Neuronal stem cell (in vitro differentiated cells): ENCODE results near the gene RBPJ.
"Not testable (repeated sequence)": the region's sequence is repeated elsewhere in the genome, so short reads cannot be mapped to it uniquely, and the experiment has no call there.

Experiments used
- DNase-seq: peaks from one replicate; pipeline ENCODE4 v3.0.0-alpha.2; 2013; ENCODE audit warnings: low spot score
- H2AFZ ChIP-seq: one replicate; pipeline ENCODE4 v1.6.1; 2013; ENCODE audit warnings: mild to moderate bottlenecking, low read length, inconsistent platforms
- H2AK5ac ChIP-seq: 2 replicates; pipeline ENCODE4 v1.6.1; 2013; ENCODE audit warnings: low read depth, mild to moderate bottlenecking, inconsistent platforms, low read length, moderate library complexity, mixed read lengths
- H2BK120ac ChIP-seq: 2 replicates; pipeline ENCODE4 v1.6.1; 2013; ENCODE audit warnings: low read depth, mild to moderate bottlenecking, inconsistent platforms, low read length, moderate library complexity, mixed read lengths
- H2BK12ac ChIP-seq: one replicate; pipeline ENCODE4 v1.6.1; 2013; ENCODE audit warnings: low read length, inconsistent platforms
- H2BK15ac ChIP-seq: 2 replicates; pipeline ENCODE4 v1.6.1; 2013; ENCODE audit warnings: mild to moderate bottlenecking, low read length, inconsistent platforms, mixed read lengths
- H2BK5ac ChIP-seq: one replicate; pipeline ENCODE4 v1.6.1; 2013; ENCODE audit warnings: inconsistent platforms, mild to moderate bottlenecking, low read length, moderate library complexity
- H3K14ac ChIP-seq: one replicate; pipeline ENCODE4 v1.6.1; 2013; ENCODE audit warnings: low read length, inconsistent platforms
- H3K18ac ChIP-seq: 2 replicates; pipeline ENCODE4 v1.6.1; 2013; ENCODE audit warnings: low read length, inconsistent platforms
- H3K23ac ChIP-seq: 2 replicates; pipeline ENCODE4 v1.6.1; 2013; ENCODE audit warnings: low read depth, mild to moderate bottlenecking, mixed read lengths, low read length, inconsistent platforms; ENCODE audit not compliant: poor library complexity
- H3K27ac ChIP-seq: replicated peaks from 3 replicates; pipeline ENCODE4 v1.5.1; 2013; ENCODE audit warnings: low read length, inconsistent platforms
- H3K27me3 ChIP-seq, 3 experiments: 2 replicates each; pipeline ENCODE4 v1.6.1; 2013; ENCODE audit warnings: low read length in 3 of 3, mild to moderate bottlenecking in 2 of 3, inconsistent platforms in 1 of 3, low read depth in 1 of 3, mixed read lengths in 1 of 3, moderate library complexity in 1 of 3; ENCODE audit not compliant: control insufficient read depth in 3 of 3, insufficient read depth in 3 of 3
- H3K36me3 ChIP-seq, 2 donors: replicated peaks in 1 of 2; 2 replicates each; pipeline ENCODE4 v1.6.1; 2013; ENCODE audit warnings: low read length in 2 of 2; ENCODE audit not compliant: control insufficient read depth in 2 of 2, insufficient read depth in 2 of 2
- H3K4ac ChIP-seq: 2 replicates; pipeline ENCODE4 v1.6.1; 2013; ENCODE audit warnings: inconsistent platforms, mild to moderate bottlenecking, low read length, moderate library complexity
- H3K4me1 ChIP-seq, 2 donors: 1 replicate in 1 of 2; 2 replicates in 1 of 2; pipeline ENCODE4 v1.6.1; 2013; ENCODE audit warnings: low read length in 2 of 2, low read depth in 1 of 2; ENCODE audit not compliant: control insufficient read depth in 2 of 2, insufficient read depth in 1 of 2
- H3K4me2 ChIP-seq: one replicate; pipeline ENCODE4 v1.6.1; 2013; ENCODE audit warnings: mild to moderate bottlenecking, low read length, inconsistent platforms; ENCODE audit not compliant: insufficient read depth, poor library complexity, severe bottlenecking
- H3K4me3 ChIP-seq, 2 donors: 2 replicates each; pipeline ENCODE4 v1.5.1; 2013; ENCODE audit warnings: low read length in 2 of 2, mild to moderate bottlenecking in 2 of 2, inconsistent platforms in 1 of 2, moderate library complexity in 1 of 2
- H3K79me1 ChIP-seq: one replicate; pipeline ENCODE4 v1.6.1; 2013; ENCODE audit warnings: low read depth, mild to moderate bottlenecking, inconsistent platforms, low read length, moderate library complexity
- H3K9ac ChIP-seq: one replicate; pipeline ENCODE4 v1.6.1; 2013; ENCODE audit warnings: mild to moderate bottlenecking, low read depth, low read length, inconsistent platforms; ENCODE audit not compliant: poor library complexity
- H3K9me3 ChIP-seq, 2 donors: replicated peaks in 1 of 2; 2 replicates each; pipeline versions ENCODE3 to v1.6.1; 2013; ENCODE audit warnings: low read length in 2 of 2, mild to moderate bottlenecking in 2 of 2, inconsistent platforms in 1 of 2, low read depth in 1 of 2, mixed read lengths in 1 of 2, moderate library complexity in 1 of 2; ENCODE audit not compliant: control insufficient read depth in 2 of 2, insufficient read depth in 1 of 2
- H4K8ac ChIP-seq: one replicate; pipeline ENCODE4 v1.6.1; 2013; ENCODE audit warnings: low read depth, mild to moderate bottlenecking, inconsistent platforms, low read length, moderate library complexity
- H4K91ac ChIP-seq: one replicate; pipeline ENCODE4 v1.6.1; 2013; ENCODE audit warnings: low read length, low read depth, mild to moderate bottlenecking, inconsistent platforms; ENCODE audit not compliant: poor library complexity
- whole genome bisulfite sequencing, 2 donors: extraction: QIAGEN DNeasy Blood & Tissue Kit; methylation state at CpG; one replicate each; pipeline ENCODE4 v1.1.7; 2013; ENCODE audit warnings: missing lambda C conversion rate in 2 of 2, mixed read lengths in 1 of 2; ENCODE audit not compliant: insufficient read length in 2 of 2, insufficient replicate concordance in 1 of 2; ENCODE audit errors: extremely low coverage in 2 of 2; 5-methylcytosine and 5-hydroxymethylcytosine counted together

Gene RBPJ

GRCh38 chr4:26359521-26359920, 38.7 kb downstream of the RBPJ start:
- not testable (repeated sequence) for H3K27ac ChIP-seq, H2BK12ac ChIP-seq, H3K18ac ChIP-seq, H3K36me3 ChIP-seq, H3K4me3 ChIP-seq, H2BK5ac ChIP-seq, H3K9me3 ChIP-seq, H4K8ac ChIP-seq, H4K91ac ChIP-seq, H3K27me3 ChIP-seq, H3K4me2 ChIP-seq, H3K4ac ChIP-seq, H2BK120ac ChIP-seq, H3K23ac ChIP-seq, DNase-seq, H3K14ac ChIP-seq, H2AFZ ChIP-seq, H3K4me1 ChIP-seq, H3K79me1 ChIP-seq, H2BK15ac ChIP-seq, H2AK5ac ChIP-seq, H3K9ac ChIP-seq
- WGBS, 2 donors: no CpG with 5 or more reads among the region's 32 CpGs

GRCh38 chr4:26360273-26360672, 39.5 kb downstream of the RBPJ start:
- DNase-seq: no peak
- Histone ChIP-seq H3K9ac (no peak overlapping the region), H2BK120ac (no peak overlapping the region), H3K4me3 (no peak overlapping the region), H3K4ac (no peak overlapping the region), H3K4me1 (no peaks in the 10 kb centered on the region), H3K4me2 (no peak overlapping the region), H4K91ac (no peak overlapping the region), H2BK5ac (no peak overlapping the region), H2AFZ (no peak overlapping the region), H3K36me3 (no peaks in the 10 kb centered on the region), H2BK12ac (no peak overlapping the region), H3K27me3 (no peaks in the 10 kb centered on the region), H3K23ac (no peak overlapping the region), H3K79me1 (peaks cover 5% of the 10 kb centered on the region), H4K8ac (no peak overlapping the region), H3K18ac (no peak overlapping the region), H3K14ac (no peak overlapping the region), H2AK5ac (no peak overlapping the region), H2BK15ac (no peak overlapping the region), H3K27ac (no peak overlapping the region), H3K9me3 (no peaks in the 10 kb centered on the region)
- no CpG with 5 or more reads among the region's 4 CpGs for WGBS, 2 donors

GRCh38 chr4:26360864-26361263, 40.0 kb downstream of the RBPJ start:
- H4K8ac ChIP-seq: no peak overlapping the region
- H3K14ac ChIP-seq: no peak overlapping the region
- no peak overlapping the region for H2BK120ac ChIP-seq
- no peak overlapping the region for H3K27ac ChIP-seq
- H3K9ac ChIP-seq: no peak overlapping the region
- no peak overlapping the region for H4K91ac ChIP-seq
- H3K79me1 ChIP-seq: peaks cover 5% of the 10 kb centered on the region
- no peak overlapping the region for H3K4ac ChIP-seq
- no peak overlapping the region for H2BK12ac ChIP-seq
- no peak overlapping the region for H2AFZ ChIP-seq
- no peak overlapping the region for H2AK5ac ChIP-seq
- H3K9me3 ChIP-seq: no peaks in the 10 kb centered on the region
- H3K23ac ChIP-seq: no peak overlapping the region
- no peaks in the 10 kb centered on the region for H3K27me3 ChIP-seq
- H3K4me1 ChIP-seq: no peaks in the 10 kb centered on the region
- no peak overlapping the region for H2BK15ac ChIP-seq
- H3K36me3 ChIP-seq: no peaks in the 10 kb centered on the region
- WGBS, 2 donors: no CpG with 5 or more reads among the region's 5 CpGs
- no peak overlapping the region for H3K18ac ChIP-seq
- no peak overlapping the region for H2BK5ac ChIP-seq
- no peak overlapping the region for H3K4me2 ChIP-seq
- DNase-seq: peak; percentile 9
- no peak overlapping the region for H3K4me3 ChIP-seq

GRCh38 chr4:26361297-26361696, 40.5 kb downstream of the RBPJ start:
- Histone ChIP-seq H2BK12ac (no peak overlapping the region), H3K4me1 (no peaks in the 10 kb centered on the region), H3K9ac (no peak overlapping the region), H3K4me3 (no peak overlapping the region), H3K23ac (no peak overlapping the region), H2BK120ac (no peak overlapping the region), H3K9me3 (no peaks in the 10 kb centered on the region), H3K4ac (no peak overlapping the region), H3K14ac (no peak overlapping the region), H2BK15ac (no peak overlapping the region), H3K4me2 (no peak overlapping the region), H3K27me3 (no peaks in the 10 kb centered on the region), H2AFZ (no peak overlapping the region), H3K79me1 (peaks cover 3% of the 10 kb centered on the region), H3K27ac (no peak overlapping the region), H4K8ac (no peak overlapping the region), H3K18ac (no peak overlapping the region), H2BK5ac (no peak overlapping the region), H2AK5ac (no peak overlapping the region), H4K91ac (no peak overlapping the region), H3K36me3 (no peaks in the 10 kb centered on the region)
- no CpG with 5 or more reads among the region's 2 CpGs for WGBS, 2 donors
- DNase-seq: no peak
